Lower leg skin (tissue), 3 donors: ENCODE results near the gene PHF21A.

ENCODE experiments used
- POLR2A ChIP-seq, 2 donors: fragments of 450-650 bp; IDR thresholded peaks; one replicate each; pipeline ENCODE4 v1.6.1; 2016 to 2017; ENCODE audit warnings: antibody characterized with exemption in 2 of 2, mild to moderate bottlenecking in 1 of 2, moderate library complexity in 1 of 2
- TF ChIP-seq, protein P1 (sequence below), 3 donors: fragments of 450-650 bp; IDR thresholded peaks; one replicate each; pipeline ENCODE4 v1.5.1; 2016; ENCODE audit warnings: antibody characterized with exemption in 3 of 3, mild to moderate bottlenecking in 3 of 3, moderate library complexity in 2 of 3

DNA sequence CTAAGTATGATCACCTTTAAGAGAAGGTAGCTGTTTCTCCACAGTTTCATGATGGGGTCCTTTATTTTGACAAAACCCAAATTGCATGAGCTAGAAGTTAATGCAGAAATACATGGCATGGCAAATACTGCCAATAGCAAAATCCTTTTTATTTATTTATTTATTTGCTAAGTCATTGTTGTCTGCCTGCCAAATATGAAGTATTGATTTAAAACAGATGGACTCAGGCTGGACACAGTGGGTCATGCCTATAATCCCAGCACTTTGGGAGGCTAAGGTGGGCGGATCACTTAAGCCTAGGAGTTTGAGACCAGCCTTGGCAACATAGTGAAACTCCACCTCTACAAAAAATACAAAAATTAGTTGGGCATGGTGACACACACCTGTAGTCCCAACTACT lies 146.4 kb downstream of the PHF21A start:
- TF ChIP-seq POLR2A (IDR thresholded peaks at IDR 0.05), result no peak
- TF ChIP-seq, protein P1, sequence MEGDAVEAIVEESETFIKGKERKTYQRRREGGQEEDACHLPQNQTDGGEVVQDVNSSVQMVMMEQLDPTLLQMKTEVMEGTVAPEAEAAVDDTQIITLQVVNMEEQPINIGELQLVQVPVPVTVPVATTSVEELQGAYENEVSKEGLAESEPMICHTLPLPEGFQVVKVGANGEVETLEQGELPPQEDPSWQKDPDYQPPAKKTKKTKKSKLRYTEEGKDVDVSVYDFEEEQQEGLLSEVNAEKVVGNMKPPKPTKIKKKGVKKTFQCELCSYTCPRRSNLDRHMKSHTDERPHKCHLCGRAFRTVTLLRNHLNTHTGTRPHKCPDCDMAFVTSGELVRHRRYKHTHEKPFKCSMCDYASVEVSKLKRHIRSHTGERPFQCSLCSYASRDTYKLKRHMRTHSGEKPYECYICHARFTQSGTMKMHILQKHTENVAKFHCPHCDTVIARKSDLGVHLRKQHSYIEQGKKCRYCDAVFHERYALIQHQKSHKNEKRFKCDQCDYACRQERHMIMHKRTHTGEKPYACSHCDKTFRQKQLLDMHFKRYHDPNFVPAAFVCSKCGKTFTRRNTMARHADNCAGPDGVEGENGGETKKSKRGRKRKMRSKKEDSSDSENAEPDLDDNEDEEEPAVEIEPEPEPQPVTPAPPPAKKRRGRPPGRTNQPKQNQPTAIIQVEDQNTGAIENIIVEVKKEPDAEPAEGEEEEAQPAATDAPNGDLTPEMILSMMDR (IDR thresholded peaks at IDR 0.05), result no peak
